Omental fat pad (tissue), 4 donors: ENCODE results near the gene ERBB4. TPM values are rescaled to one million over a fixed set of nuclear protein-coding genes. Genes with fewer than 3 reads are reported as not detected.

Experiments
- ATAC-seq: fragments of 150-250 bp; one replicate; pipeline ENCODE4 v1.9.1; 2016; ENCODE audit warnings: mild to moderate bottlenecking, moderate library complexity; ENCODE audit not compliant: low FRiP score
- DNase-seq: peaks from one replicate; pipeline ENCODE4 v3.0.0-alpha.2; 2019; ENCODE audit warnings: low spot score
- CTCF ChIP-seq, 3 donors: fragments of 450-650 bp; IDR thresholded peaks; one replicate each; pipeline ENCODE4 v1.5.1; 2016 to 2017; ENCODE audit warnings: antibody characterized with exemption in 3 of 3, mild to moderate bottlenecking in 3 of 3, moderate library complexity in 2 of 3
- total RNA-seq, 4 donors: library from RNA; depleted of rRNA; stranded (reverse); fragments of >200 nt; gene quantifications; one replicate each; pipeline ENCODE4 v1.1.0, GENCODE V29; 2016

Gene ERBB4
- total RNA-seq, 4 donors from 2014 or later: 0.16 to 7.7 (median 2.1) TPM

- no peak for TF ChIP-seq CTCF (IDR thresholded peaks at IDR 0.05)
- DNase-seq: no peak
- ATAC-seq: no peak
Observed at GRCh38 chr2:212547716-212548454, 9.3 kb upstream of the ERBB4 start.

DNA sequence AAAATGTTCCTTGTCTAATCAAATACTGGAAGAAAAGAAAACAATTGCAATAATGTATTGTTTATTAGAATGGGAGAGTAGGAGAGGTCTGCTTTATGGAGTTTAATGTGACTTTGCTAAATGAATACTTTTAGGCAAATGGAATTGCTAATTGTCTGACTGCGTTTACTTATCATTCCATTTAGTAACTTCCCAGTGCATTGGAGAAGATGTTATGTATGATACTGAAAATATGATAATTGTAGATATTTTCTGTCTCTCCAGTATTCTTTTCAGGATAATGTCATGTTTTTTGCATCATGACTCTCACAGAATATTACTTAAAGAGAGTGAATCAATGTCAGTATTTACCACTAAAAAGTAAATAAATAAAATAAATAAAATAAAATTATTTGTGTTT lies 8.1 kb upstream of the ERBB4 start:
- DNase-seq (no peak), ATAC-seq (no peak)
- TF ChIP-seq CTCF (IDR thresholded peaks at IDR 0.05): no peak

GRCh38 chr2:212540341-212540740 lies 1.7 kb upstream of the ERBB4 start:
- DNase-seq (no peak), ATAC-seq (no peak)
- TF ChIP-seq CTCF (IDR thresholded peaks at IDR 0.05): no peak

DNA sequence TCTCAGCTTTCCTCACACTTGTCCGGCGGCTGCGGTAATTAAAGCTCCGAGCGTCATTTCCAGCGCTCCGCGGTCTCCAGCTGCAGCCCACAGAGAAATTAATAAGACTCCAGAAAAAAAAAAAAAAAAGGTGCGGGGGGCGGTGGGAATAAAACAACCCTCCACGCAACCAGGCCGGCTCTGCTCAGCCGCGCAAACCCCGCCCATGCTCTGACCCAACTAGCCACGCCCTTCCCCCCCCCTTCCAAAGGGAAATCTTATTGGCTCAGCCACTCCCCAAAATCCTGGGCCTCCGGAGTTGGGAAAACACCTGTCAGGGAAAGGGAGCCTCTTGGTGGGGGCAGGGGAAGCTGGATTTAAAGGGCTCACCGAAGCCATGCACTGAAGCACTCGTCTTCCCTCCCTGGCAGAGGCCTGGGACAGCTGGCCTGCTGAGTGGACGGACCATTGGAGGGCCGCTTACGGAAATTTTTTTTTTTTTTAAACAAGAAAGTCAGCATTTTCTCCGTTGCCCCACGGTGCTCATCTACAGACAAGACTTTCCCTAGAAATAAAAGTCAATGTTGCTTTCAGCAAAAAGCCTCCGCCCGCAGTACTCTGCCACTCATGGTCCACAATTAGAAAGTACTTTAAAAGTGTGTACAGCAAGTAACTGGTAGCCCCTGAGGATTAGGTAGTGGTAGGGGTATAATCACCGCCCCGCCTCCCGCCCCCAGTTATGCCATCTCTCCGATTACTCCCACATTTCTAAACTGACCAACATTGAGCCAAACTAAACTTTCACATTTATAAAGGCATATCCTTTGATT lies 674 bp upstream of the ERBB4 start:
- peak; percentile 89 for ATAC-seq
- no peak for TF ChIP-seq CTCF (IDR thresholded peaks at IDR 0.05)
- peak; percentile 52 for DNase-seq

GRCh38 chr2:212537726-212538304 lies 787 bp downstream of the ERBB4 start:
- peak; percentile 35 for ATAC-seq
- TF ChIP-seq CTCF (IDR thresholded peaks at IDR 0.05): no peak
- DNase-seq: no peak

GRCh38 chr2:212536817-212537725 lies 1.5 kb downstream of the ERBB4 start:
- TF ChIP-seq CTCF (IDR thresholded peaks at IDR 0.05): no peak
- ATAC-seq: peak; percentile 7
- DNase-seq: peak; percentile 22
